HepG2 (cell line): ENCODE measurements around the gene FN1. TPM values are rescaled to one million over a fixed set of nuclear protein-coding genes. Genes with fewer than 3 reads are reported as not detected.

ENCODE experiments used
- CBX5 ChIP-seq: sonication (generic); formaldehyde crosslinking; IDR thresholded peaks from 2 replicates; pipeline ENCODE4 v1.4.0; 2020; ENCODE audit warnings: missing genetic modification reagents, borderline replicate concordance
- CCAR2 ChIP-seq: fragments of 200-400 bp; formaldehyde crosslinking; optimal IDR thresholded peaks from 2 replicates; pipeline ENCODE3; 2018; ENCODE audit warnings: low read depth, mild to moderate bottlenecking, low read length, moderate library complexity
- HMG20B ChIP-seq: conservative IDR thresholded peaks from 2 replicates; pipeline ENCODE4 v1.6.1; 2016; ENCODE audit warnings: missing genetic modification reagents, missing compliant biosample characterization
- HOXA5 ChIP-seq: sonication (generic); formaldehyde crosslinking; IDR thresholded peaks from 2 replicates; pipeline ENCODE4 v1.4.0; 2020; ENCODE audit warnings: missing genetic modification reagents
- LCORL ChIP-seq, 2 experiments: fragments of 450-650 bp in 1 of 2; sonication (generic) in 1 of 2; formaldehyde crosslinking in 1 of 2; IDR thresholded peaks; 2 replicates each; pipeline versions ENCODE4 v1.5.0 to v1.6.1; 2017 to 2020; ENCODE audit warnings: antibody characterized with exemption in 1 of 2, missing genetic modification reagents in 1 of 2
- MAFG ChIP-seq: sonication (generic); formaldehyde crosslinking; IDR thresholded peaks from 2 replicates; pipeline ENCODE4 v1.5.1; 2020; ENCODE audit warnings: mild to moderate bottlenecking, missing genetic modification reagents
- STAT5B ChIP-seq: sonication (generic); formaldehyde crosslinking; IDR thresholded peaks from 2 replicates; pipeline ENCODE4 v1.4.0; 2020; ENCODE audit warnings: missing genetic modification reagents
- XRCC5 ChIP-seq: fragments of 200-400 bp; formaldehyde crosslinking; optimal IDR thresholded peaks from 2 replicates; pipeline ENCODE3; 2017; ENCODE audit warnings: mild to moderate bottlenecking, low read length
- ZNF263 ChIP-seq: sonication (generic); formaldehyde crosslinking; IDR thresholded peaks from 2 replicates; pipeline ENCODE4 v1.4.0; 2020; ENCODE audit warnings: missing genetic modification reagents
- ZNF367 ChIP-seq: sonication (generic); formaldehyde crosslinking; IDR thresholded peaks from 2 replicates; pipeline ENCODE4 v1.4.0; 2020; ENCODE audit warnings: missing genetic modification reagents, borderline replicate concordance
- ZNF569 ChIP-seq: sonication (generic); formaldehyde crosslinking; IDR thresholded peaks from 2 replicates; pipeline ENCODE4 v1.5.0; 2020; ENCODE audit warnings: mild to moderate bottlenecking, missing genetic modification reagents, moderate library complexity, borderline replicate concordance
- ZSCAN12 ChIP-seq: sonication (generic); formaldehyde crosslinking; IDR thresholded peaks from 2 replicates; pipeline ENCODE4 v1.9.0; 2021; ENCODE audit warnings: mild to moderate bottlenecking, missing genetic modification reagents
- polyA plus RNA-seq, 8 experiments: library from polyadenylated mRNA; depleted of rRNA in 3 of 8; stranded (reverse) in 7 of 8; unstranded in 1 of 8; fragments of >200 nt; fragmentation: Illumina TruSeq in 4 of 8; extraction: Trizol in 4 of 8; gene quantifications; 2 replicates each; pipeline versions ENCODE4 v1.2.1 to v1.2.3, GENCODE V29; 2011 to 2016; ENCODE audit warnings: low read depth in 4 of 8, missing spikeins in 1 of 8, mixed read lengths in 1 of 8; ENCODE audit not compliant: insufficient read depth in 1 of 8
- total RNA-seq, 5 experiments: library from RNA; depleted of rRNA; stranded (reverse); fragments of >200 nt; fragmentation: Illumina TruSeq; extraction: Trizol; gene quantifications; 2 replicates each; pipeline ENCODE4 v1.2.3, GENCODE V29; 2016; ENCODE audit warnings: low read depth in 1 of 5
- TF ChIP-seq, protein P1 (sequence below): IDR thresholded peaks from 2 replicates; pipeline ENCODE4 v1.6.1; 2016; ENCODE audit warnings: low read depth, missing genetic modification reagents, missing compliant biosample characterization
- TF ChIP-seq, protein P2 (sequence below), 2 experiments: sonication (generic) in 1 of 2; formaldehyde crosslinking in 1 of 2; IDR thresholded peaks; 2 replicates each; pipeline versions ENCODE4 v1.4.0 to v1.6.1; 2018 to 2020; ENCODE audit warnings: missing genetic modification reagents in 2 of 2, borderline replicate concordance in 1 of 2, low read depth in 1 of 2, mild to moderate bottlenecking in 1 of 2, missing biosample characterization in 1 of 2
- TF ChIP-seq, protein P3 (sequence below): IDR thresholded peaks from 2 replicates; pipeline ENCODE4 v1.6.1; 2018; ENCODE audit warnings: missing genetic modification reagents, mild to moderate bottlenecking, missing compliant biosample characterization
- TF ChIP-seq, protein P4 (sequence below): sonication (generic); formaldehyde crosslinking; IDR thresholded peaks from 2 replicates; pipeline ENCODE4 v1.5.0; 2020; ENCODE audit warnings: mild to moderate bottlenecking, missing genetic modification reagents, borderline replicate concordance

Gene FN1
- total and polyA plus RNA-seq, 2 of the 13 experiments (the other 11 are each of a cell fraction or from before 2014, with no cell fraction given): 1,847 to 6,471 TPM

DNA sequence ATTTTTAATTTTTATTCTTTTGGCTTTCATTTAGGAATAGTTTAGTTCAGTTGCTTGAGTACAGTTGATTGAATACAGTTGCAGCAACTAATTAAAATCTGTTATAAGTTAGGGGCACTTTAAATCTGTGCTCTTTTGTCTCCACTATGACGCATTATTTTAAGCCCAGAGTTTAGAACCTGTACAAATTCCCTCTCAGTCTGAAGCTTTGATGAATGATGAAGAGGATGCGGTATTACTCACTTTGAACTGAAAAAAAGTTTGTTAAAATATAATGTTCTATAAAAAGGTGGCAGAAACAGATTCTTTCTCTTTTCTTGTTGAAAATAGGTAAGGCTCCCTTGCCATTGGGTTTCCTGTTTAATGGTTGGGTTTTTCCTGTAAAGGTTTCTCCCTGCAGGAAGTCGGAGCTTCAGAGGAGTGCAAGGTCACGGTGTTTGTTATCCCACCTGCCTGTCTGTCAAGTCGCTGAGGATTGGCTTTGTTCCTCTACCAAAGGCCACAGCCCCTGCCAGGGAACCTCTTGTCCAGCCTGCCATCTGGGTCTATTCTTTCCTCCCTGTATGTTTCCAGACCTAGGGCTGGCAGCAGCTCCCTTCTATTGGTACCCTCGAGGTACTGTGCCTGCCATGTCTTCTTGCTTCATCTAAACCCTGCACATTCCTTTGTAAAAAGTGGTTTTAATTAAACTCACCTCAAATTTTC lies 43.8 kb upstream of the FN1 start (continued):
- TF ChIP-seq, protein P1, sequence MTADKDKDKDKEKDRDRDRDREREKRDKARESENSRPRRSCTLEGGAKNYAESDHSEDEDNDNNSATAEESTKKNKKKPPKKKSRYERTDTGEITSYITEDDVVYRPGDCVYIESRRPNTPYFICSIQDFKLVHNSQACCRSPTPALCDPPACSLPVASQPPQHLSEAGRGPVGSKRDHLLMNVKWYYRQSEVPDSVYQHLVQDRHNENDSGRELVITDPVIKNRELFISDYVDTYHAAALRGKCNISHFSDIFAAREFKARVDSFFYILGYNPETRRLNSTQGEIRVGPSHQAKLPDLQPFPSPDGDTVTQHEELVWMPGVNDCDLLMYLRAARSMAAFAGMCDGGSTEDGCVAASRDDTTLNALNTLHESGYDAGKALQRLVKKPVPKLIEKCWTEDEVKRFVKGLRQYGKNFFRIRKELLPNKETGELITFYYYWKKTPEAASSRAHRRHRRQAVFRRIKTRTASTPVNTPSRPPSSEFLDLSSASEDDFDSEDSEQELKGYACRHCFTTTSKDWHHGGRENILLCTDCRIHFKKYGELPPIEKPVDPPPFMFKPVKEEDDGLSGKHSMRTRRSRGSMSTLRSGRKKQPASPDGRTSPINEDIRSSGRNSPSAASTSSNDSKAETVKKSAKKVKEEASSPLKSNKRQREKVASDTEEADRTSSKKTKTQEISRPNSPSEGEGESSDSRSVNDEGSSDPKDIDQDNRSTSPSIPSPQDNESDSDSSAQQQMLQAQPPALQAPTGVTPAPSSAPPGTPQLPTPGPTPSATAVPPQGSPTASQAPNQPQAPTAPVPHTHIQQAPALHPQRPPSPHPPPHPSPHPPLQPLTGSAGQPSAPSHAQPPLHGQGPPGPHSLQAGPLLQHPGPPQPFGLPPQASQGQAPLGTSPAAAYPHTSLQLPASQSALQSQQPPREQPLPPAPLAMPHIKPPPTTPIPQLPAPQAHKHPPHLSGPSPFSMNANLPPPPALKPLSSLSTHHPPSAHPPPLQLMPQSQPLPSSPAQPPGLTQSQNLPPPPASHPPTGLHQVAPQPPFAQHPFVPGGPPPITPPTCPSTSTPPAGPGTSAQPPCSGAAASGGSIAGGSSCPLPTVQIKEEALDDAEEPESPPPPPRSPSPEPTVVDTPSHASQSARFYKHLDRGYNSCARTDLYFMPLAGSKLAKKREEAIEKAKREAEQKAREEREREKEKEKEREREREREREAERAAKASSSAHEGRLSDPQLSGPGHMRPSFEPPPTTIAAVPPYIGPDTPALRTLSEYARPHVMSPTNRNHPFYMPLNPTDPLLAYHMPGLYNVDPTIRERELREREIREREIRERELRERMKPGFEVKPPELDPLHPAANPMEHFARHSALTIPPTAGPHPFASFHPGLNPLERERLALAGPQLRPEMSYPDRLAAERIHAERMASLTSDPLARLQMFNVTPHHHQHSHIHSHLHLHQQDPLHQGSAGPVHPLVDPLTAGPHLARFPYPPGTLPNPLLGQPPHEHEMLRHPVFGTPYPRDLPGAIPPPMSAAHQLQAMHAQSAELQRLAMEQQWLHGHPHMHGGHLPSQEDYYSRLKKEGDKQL: no peak
- TF ChIP-seq ZNF263 (CRISPR knock-in tag) (no peak), ZNF569 (CRISPR knock-in tag) (no peak), LCORL (IDR thresholded peaks at IDR 0.05) (no peak), LCORL (CRISPR knock-in tag; IDR thresholded peaks at IDR 0.05) (0 out of 2 replicates have a peak, but pooled peaks have one; percentile 47), CCAR2 (no peak), HMG20B (CRISPR knock-in tag) (no peak; the same call in 1 of the 2 replicates), ZNF367 (no peak), CBX5 (CRISPR knock-in tag) (peak; percentile 47; the same call in 1 of the 2 replicates), STAT5B (CRISPR knock-in tag) (no peak), XRCC5 (no peak), HOXA5 (CRISPR knock-in tag) (no peak), MAFG (CRISPR knock-in tag) (no peak), ZSCAN12 (no peak)
- TF ChIP-seq, protein P2, sequence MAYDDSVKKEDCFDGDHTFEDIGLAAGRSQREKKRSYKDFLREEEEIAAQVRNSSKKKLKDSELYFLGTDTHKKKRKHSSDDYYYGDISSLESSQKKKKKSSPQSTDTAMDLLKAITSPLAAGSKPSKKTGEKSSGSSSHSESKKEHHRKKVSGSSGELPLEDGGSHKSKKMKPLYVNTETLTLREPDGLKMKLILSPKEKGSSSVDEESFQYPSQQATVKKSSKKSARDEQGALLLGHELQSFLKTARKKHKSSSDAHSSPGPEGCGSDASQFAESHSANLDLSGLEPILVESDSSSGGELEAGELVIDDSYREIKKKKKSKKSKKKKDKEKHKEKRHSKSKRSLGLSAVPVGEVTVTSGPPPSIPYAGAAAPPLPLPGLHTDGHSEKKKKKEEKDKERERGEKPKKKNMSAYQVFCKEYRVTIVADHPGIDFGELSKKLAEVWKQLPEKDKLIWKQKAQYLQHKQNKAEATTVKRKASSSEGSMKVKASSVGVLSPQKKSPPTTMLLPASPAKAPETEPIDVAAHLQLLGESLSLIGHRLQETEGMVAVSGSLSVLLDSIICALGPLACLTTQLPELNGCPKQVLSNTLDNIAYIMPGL (CRISPR knock-in tag; IDR thresholded peaks at IDR 0.05; ENCODE audit: borderline replicate concordance in 1 of 2, low read depth in 1 of 2): 0 out of 4 replicates have a peak, but pooled peaks of 1 of the 2 experiments have one; percentile 39
- TF ChIP-seq, protein P3, sequence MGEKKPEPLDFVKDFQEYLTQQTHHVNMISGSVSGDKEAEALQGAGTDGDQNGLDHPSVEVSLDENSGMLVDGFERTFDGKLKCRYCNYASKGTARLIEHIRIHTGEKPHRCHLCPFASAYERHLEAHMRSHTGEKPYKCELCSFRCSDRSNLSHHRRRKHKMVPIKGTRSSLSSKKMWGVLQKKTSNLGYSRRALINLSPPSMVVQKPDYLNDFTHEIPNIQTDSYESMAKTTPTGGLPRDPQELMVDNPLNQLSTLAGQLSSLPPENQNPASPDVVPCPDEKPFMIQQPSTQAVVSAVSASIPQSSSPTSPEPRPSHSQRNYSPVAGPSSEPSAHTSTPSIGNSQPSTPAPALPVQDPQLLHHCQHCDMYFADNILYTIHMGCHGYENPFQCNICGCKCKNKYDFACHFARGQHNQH (CRISPR knock-in tag): peak; percentile 90
- TF ChIP-seq, protein P4, sequence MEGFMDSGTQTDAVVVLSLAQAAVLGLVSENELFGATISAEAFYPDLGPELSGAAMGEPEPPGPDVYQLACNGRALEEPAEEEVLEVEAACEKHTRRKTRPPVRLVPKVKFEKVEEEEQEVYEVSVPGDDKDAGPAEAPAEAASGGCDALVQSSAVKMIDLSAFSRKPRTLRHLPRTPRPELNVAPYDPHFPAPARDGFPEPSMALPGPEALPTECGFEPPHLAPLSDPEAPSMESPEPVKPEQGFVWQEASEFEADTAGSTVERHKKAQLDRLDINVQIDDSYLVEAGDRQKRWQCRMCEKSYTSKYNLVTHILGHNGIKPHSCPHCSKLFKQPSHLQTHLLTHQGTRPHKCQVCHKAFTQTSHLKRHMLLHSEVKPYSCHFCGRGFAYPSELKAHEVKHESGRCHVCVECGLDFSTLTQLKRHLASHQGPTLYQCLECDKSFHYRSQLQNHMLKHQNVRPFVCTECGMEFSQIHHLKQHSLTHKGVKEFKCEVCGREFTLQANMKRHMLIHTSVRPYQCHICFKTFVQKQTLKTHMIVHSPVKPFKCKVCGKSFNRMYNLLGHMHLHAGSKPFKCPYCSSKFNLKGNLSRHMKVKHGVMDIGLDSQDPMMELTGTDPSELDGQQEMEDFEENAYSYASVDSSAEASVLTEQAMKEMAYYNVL: peak; percentile 83; the same call in 1 of the 2 replicates
